Stomach (tissue), 4 donors: ENCODE data around the gene TNRC6C.

Experiments used
- CTCF ChIP-seq, 7 experiments: fragments of 450-650 bp in 4 of 7; fragments of 200-600 bp in 3 of 7; sonication (generic) in 3 of 7; IDR thresholded peaks; one replicate each; pipeline ENCODE4 v1.5.1; 2016 to 2019; ENCODE audit warnings: antibody characterized with exemption in 7 of 7, control low read depth in 2 of 7, mild to moderate bottlenecking in 1 of 7
- EP300 ChIP-seq: sonication (generic); formaldehyde crosslinking; IDR thresholded peaks from one replicate; pipeline ENCODE4 v1.6.1; 2017; ENCODE audit warnings: antibody characterized with exemption
- POLR2AphosphoS5 ChIP-seq, 3 donors: sonication (generic); formaldehyde crosslinking; IDR thresholded peaks; one replicate each; pipeline ENCODE4 v1.6.1; 2016; ENCODE audit warnings: antibody characterized with exemption in 3 of 3

GRCh38 chr17:78089576-78090281 lies 131.2 kb downstream of the TNRC6C start:
- TF ChIP-seq CTCF (IDR thresholded peaks at IDR 0.05) (no peak), POLR2AphosphoS5 (IDR thresholded peaks at IDR 0.05) (no peak), EP300 (no peak)
